GM18508 (cell line): Measurements from ENCODE around the gene FAM171A2.

Experiments
- ATAC-seq: cut with Tn5 transposase; IDR thresholded peaks from one replicate; pipeline ENCODE4 v1.9.1; 2021; ENCODE audit warnings: moderate number of reproducible peaks; ENCODE audit not compliant: insufficient read depth, unreplicated experiment

Gene FAM171A2

GRCh38 chr17:44309472-44309871 lies 54.2 kb downstream of the FAM171A2 start:
- ATAC-seq = no peak

- no peak for ATAC-seq
Measured at GRCh38 chr17:44308865-44309264, 54.8 kb downstream of the FAM171A2 start.

- ATAC-seq = no peak
Measured at GRCh38 chr17:44308320-44308818, 55.3 kb downstream of the FAM171A2 start, which contains the start of gene RUNDC3A. Gene RUNDC3A (plus strand): TSS chr17:44308601. CDS start chr17:44308833, 232 bp downstream.

GRCh38 chr17:44307387-44308186 lies 56.1 kb downstream of the FAM171A2 start:
- ATAC-seq = no peak

- ATAC-seq = no peak
Measured at GRCh38 chr17:44304651-44305050, 59.0 kb downstream of the FAM171A2 start.
